D341Med (cell line): ENCODE results near the gene POP4.
"Not testable (repeated sequence)": the region's sequence is repeated elsewhere in the genome, so short reads cannot be mapped to it uniquely, and the experiment has no call there.

Experiments used
- DNase-seq: peaks from one replicate; pipeline ENCODE4 v3.0.0; 2012; ENCODE audit warnings: low spot score

Gene POP4

DNA sequence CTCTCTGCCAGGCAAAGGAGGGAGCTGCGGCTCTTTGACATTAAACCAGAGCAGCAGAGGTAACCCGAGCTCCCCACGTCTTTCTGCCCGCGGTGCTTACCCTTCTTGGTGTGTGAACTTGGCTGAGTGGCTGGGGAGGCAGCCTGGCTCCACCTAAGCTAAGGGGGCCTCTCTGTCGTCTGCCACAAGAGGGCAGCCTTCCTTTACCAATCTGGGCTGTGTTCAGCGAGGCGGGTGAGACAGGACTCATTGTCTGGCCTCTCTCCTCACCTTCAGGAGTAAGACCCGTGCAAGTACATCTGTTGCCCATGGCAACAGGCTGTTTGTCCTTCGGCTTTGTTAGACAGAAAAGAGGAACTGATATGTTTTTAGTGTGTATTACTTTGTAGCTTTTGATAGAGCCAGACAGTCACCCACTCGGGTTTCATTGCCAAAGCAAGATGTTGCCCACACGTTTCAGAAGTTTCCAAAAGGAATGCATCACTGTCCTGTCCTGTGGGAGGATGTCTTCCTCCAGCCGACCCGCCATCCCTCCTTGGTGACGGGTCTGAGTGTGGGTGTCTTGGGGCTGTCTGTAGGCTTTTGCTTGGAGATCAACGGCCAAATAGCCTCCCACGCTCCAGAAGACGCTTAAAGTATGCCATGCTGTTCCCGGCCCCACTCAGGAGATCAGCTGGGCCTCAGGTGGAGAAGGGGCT is 4.6 kb downstream of the POP4 start:
- peak; percentile 87 for DNase-seq

- no peak for DNase-seq
Observed at GRCh38 chr19:29612121-29612520, 6.0 kb downstream of the POP4 start.

GRCh38 chr19:29612801-29613595 is 6.9 kb downstream of the POP4 start:
- DNase-seq: no peak

DNA sequence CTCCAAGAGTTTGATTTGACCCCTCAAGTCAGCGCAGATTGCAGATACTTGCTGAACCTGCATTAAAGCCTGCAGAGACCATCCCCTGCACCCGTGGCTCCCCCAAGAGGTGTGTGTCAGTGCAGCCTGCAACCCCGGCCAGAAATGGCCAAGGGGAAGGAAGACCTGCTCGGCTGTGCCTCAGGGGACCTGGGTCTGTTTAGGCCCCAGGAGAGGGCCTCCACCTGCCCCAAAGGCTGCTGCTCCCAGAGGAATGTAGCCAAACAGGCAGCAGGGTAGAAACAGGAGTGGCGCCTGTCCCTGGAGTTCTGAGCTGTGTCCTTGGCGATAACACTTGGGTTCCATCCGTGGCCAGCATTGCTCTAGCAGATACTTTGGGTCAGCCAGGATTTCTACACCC is 8.0 kb downstream of the POP4 start:
- no peak for DNase-seq

DNA sequence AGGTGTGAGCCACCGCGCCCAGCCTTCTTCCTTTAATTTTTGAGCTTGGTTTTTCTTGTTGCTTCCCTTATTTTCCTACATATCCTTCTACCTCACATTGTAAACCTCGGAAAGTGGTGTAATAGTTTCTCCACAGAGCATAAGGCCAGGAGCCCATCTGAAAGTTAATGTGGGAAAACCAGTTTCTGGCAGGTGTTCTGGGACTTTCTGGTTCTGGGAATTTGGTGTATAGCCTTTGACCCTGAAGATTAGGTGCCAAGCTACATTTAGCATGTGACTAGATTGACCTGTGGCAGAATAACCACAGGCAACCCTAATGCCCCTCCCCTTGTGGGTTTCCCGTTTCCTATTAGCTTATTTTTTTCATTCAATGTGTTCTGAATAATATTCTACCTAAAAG is 8.7 kb downstream of the POP4 start:
- DNase-seq: no peak

DNA sequence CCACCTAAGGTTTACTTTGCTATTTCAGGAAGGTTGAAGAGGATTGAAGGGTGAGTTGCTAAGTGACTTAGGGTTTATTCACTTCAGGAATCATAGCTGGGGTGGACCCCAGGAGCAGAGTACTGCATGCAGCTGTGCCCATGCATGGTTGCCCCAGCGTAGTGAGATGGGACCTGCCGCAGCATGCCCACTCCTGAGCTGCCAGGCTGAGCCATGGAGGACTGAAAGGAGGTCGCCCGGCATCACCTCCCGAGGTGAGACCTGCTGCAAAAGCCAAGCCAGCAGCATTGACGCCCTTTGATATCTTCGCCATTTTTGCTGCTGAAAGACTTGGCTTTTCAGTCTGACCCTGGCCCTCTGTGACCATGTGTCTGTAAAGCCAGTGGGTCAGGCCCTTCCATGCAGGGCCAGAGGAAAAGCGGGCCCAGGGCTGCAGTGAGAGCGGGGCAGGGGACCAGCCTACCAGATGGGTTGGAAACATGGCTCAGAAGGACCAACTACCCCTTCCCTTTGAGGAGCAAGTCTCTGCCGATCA is 9.9 kb downstream of the POP4 start:
- no peak for DNase-seq

DNA sequence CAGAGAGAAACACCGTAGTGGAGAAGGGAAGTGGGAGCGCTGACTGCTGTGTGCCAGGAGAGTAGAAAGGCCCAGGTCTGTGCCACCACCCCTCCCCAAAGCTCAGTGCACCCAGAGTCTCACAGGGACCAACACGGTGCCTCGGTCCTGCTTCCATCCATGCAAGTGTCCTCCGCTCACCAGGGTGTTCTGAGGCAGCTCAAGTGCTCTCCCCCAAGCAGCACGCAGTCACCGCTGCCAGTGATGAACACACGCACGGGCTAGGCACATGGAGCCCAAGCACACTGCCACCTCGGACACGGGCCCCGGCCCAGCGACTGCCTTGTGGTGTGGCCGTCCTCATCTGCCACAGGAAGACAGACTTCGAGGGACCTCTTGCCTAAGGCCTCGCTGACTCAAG is 10.5 kb downstream of the POP4 start:
- DNase-seq: no peak

DNA sequence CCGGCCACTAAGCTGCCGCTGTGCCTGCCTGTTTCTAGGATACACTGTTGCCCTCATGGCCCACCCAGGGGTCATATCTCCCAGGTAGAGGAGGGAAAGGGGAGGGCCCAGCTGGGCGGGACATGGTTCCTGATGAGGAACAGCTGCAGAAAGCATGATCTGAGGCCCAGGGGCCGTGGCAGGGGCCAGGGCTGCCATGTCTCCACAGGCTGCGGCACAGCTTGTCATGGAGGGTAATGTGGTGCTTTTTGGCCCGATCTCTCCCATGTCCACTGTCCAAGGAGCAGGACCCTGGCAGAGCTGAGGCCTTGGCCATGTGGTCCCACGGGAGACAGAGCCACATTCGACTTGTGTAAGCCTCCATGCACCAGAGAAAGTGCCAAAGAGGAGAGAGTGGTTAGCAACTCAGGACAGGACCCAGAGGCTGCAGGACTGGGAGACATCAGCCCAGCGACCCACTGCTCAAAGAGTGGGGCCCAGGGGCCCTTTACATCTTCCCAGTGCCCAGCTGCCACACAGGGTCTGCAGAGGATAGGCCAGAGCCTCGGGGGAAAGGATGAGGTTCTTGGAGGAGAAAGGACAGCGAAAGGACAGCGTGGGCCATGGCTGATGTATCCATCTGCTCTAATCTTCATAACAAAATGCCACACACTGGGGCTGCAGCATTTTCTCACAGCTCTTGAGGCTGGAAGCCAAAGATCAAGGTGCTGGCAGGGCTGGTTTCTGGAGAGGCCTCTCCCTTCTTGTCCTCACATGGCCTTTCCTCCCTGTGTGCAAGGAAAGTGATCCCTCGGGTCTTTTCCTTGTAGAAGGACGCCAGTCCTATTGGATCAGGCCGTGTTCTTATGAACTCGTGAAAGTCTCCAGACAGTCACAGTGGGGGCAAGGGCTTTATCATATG is 11.5 kb downstream of the POP4 start:
- DNase-seq: no peak

DNA sequence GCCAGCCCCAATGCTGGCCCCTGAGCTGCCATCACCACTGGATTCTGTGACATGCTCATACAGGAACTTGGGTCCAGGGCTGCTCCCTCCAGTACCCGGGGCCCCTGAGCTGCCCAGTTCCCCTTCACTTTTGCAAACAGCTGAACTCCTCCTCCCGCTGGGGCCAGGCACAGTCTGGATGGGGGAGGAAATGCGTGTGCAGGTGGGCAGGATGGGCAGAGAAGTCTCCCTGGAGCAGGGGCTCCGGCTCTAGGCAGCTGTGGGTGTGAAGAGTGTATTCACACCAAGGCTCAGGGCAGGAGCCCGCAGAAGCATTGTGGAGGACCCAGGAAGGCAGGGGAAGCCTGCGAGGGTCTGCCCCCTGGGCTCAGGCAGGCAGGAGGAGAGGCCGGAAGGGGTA is 12.4 kb downstream of the POP4 start:
- no peak for DNase-seq

DNA sequence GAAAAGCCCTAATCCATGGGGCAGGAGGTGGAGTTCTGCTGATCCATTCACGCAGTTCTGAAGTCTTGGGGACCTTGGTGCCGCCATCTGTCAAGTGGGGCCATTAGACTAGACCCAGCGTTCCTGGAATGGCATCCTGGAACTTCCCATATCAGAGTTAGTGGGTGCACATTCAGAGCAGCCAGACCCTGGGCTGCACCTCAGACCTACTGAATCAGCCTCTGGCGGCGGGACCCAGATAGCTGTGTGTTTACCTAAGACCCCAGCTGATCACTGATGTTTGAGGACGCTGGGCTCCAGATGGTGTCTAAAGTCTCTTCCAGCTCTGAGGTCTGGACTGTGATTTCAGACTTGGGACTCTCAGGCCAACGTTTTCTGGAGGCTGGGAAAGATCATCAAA is 12.8 kb downstream of the POP4 start:
- no peak for DNase-seq

DNA sequence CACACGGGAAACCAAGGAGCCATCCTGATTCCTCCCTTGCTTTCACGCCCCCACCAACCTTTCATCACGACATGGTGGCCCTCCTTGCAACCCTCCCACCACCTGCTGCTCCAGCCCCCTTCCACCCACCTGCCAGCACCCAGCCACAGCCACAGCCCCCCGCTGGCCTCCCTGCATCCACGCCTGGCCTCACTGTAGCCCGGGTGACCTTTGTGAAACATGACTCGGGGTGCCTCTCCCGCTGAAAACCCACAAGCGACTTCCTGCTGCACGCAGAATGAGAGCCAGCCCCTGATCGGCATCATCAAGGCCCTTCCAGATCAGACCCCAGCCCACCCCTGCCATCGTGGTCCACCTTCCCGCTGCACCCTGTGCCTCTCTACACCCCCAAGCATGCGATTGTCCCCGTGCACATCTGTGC is 14.9 kb downstream of the POP4 start:
- no peak for DNase-seq

- DNase-seq: no peak
Observed at GRCh38 chr19:29622166-29623070, 16.3 kb downstream of the POP4 start.

- DNase-seq: no peak
Observed at GRCh38 chr19:29623726-29624488, 17.8 kb downstream of the POP4 start.

DNA sequence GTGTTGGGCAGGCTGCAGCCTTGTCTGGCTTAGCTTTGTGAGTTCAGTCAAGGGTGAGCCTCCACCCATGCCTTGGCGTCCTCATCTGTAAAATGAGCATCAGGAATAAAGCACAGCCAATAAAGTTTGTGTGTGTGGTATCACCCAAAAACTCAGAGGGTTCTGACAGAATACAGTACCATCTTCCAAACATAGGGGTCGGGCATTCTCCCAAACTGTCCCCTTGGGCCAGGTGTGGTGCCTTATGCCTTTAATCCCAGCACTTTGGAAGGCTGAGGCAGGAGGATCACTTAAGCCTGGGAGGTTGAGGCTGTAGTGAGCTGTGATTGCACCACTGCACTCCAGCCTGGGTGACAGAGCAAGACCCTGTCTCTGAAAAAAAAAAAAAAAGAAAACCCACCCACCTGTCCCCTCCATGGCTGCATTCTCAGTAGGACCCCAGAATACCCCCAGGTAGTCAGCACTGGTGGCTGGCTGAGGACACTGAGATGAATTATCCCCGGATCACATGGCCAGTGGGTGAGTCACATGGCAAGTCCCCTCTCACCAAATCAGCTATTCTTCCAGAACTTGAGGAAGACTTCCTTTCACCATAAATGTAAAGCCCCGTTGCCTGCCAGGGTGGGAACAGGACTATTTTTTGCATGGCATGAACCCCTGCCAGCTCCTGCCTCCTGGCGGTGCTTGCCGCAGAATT is 18.6 kb downstream of the POP4 start:
- no peak for DNase-seq

DNA sequence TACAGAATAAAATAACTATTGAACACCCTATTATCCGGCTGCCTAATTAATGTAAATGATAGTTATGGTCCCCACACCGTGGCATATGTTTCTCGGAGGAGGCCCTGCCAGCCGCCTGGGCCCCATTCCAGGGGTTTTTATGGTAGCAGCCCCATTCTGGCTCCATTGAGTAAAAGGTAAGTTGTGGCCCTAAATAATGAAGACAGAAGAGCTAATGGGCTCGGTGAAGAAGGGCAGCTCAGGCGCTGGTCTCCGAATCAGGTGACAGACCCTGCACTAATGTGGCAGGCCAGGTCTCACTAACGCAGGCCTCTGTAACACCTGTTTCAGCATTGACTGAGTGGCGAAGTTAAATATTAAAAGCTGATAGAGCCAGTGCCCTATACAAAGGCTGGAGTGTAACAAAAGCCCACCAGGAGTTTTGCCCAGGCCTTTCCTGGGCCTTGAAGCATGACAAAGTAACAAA is 19.1 kb downstream of the POP4 start:
- DNase-seq: no peak

- no peak for DNase-seq
Observed at GRCh38 chr19:29626386-29626785, 20.3 kb downstream of the POP4 start.

GRCh38 chr19:29626832-29627231 is 20.7 kb downstream of the POP4 start:
- not testable (repeated sequence) for DNase-seq

DNA sequence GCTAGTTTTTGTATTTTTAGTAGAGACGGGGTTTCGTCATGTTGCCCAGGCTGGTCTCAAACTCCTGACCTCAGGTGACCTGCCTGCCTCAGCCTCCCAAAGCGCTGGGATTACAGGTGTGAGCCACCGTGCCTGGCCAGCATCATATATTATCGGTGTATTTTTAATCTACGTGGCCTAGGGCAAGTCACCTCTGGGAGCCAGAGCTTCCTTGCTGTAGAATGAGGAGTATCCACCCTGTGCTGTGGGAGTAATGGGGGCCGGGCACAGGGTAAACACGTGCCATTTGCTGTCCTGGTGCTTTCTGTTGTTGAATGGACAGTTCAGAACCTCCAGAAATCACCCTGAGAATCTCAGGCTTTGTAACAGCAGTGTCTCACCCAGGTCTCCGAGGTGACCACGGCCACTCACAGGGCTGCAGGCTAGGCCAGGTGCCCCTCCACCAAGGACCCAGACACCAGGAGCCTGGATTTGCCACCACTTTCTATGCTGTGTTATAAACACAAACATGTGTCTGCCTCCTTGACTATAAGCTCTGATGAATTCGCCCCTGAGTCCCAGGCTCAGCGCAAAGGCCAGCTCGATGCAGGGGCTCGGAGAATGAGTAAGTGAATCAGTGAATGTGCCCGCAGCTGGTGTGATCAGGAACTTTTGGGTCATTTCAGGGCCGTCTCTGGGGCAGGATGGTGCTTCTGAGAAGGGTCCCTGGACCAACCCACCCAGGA is 22.7 kb downstream of the POP4 start:
- DNase-seq: no peak
